GM18868 (cell line): ENCODE measurements around the gene MGAT3.

Experiments
- ATAC-seq: cut with Tn5 transposase; IDR thresholded peaks from one replicate; pipeline ENCODE4 v1.9.1; 2021; ENCODE audit warnings: mild to moderate bottlenecking, moderate library complexity; ENCODE audit not compliant: unreplicated experiment

The MGAT3 gene

GRCh38 chr22:39428597-39429071 lies 28.2 kb upstream of the MGAT3 start:
- ATAC-seq, result no peak

GRCh38 chr22:39429186-39429585 lies 27.6 kb upstream of the MGAT3 start:
- ATAC-seq, result no peak

GRCh38 chr22:39429916-39430575 lies 26.8 kb upstream of the MGAT3 start:
- no peak for ATAC-seq

- ATAC-seq, result no peak
These were observed 26.1 kb upstream of the MGAT3 start for GRCh38 chr22:39430576-39431150.

- no peak for ATAC-seq
These were observed 25.5 kb upstream of the MGAT3 start for GRCh38 chr22:39431216-39431801.

GRCh38 chr22:39431821-39432251 lies 25.0 kb upstream of the MGAT3 start:
- no peak for ATAC-seq

GRCh38 chr22:39432361-39432811 lies 24.4 kb upstream of the MGAT3 start:
- no peak for ATAC-seq

GRCh38 chr22:39433476-39434242 lies 23.2 kb upstream of the MGAT3 start:
- no peak for ATAC-seq

GRCh38 chr22:39434243-39434653 lies 22.6 kb upstream of the MGAT3 start:
- no peak for ATAC-seq

GRCh38 chr22:39434721-39435120 lies 22.1 kb upstream of the MGAT3 start:
- ATAC-seq, result no peak

GRCh38 chr22:39435616-39436015 lies 21.2 kb upstream of the MGAT3 start:
- no peak for ATAC-seq

GRCh38 chr22:39437791-39438704 lies 18.8 kb upstream of the MGAT3 start:
- ATAC-seq, result no peak

- ATAC-seq, result no peak
These were observed 17.6 kb upstream of the MGAT3 start for GRCh38 chr22:39439170-39439569.

- ATAC-seq, result no peak
These were observed 13.4 kb upstream of the MGAT3 start for GRCh38 chr22:39443398-39443797.

- ATAC-seq, result no peak
These were observed 12.5 kb upstream of the MGAT3 start for GRCh38 chr22:39444247-39444800.

- ATAC-seq, result no peak
These were observed 11.8 kb upstream of the MGAT3 start for GRCh38 chr22:39444937-39445465.

GRCh38 chr22:39445678-39446077 lies 11.1 kb upstream of the MGAT3 start:
- ATAC-seq, result no peak

GRCh38 chr22:39446239-39446721 lies 10.5 kb upstream of the MGAT3 start:
- ATAC-seq, result peak; percentile 43

GRCh38 chr22:39448205-39449054 lies 8.4 kb upstream of the MGAT3 start:
- ATAC-seq, result no peak
